Renal cortex interstitium (tissue), 11 donors: Measurements from ENCODE around the gene PTPRN2. TPM values are rescaled to one million over a fixed set of nuclear protein-coding genes. Genes with fewer than 3 reads are reported as not detected.

Experiments used
- DNase-seq, 11 donors: peaks; one replicate each; pipeline ENCODE4 v3.0.0-alpha.2; 2013; ENCODE audit warnings: low read depth in 9 of 11, low spot score in 4 of 11; ENCODE audit errors: extremely low read depth in 1 of 11
- polyA plus RNA-seq, 3 donors: library from polyadenylated mRNA; unstranded; fragments of 120-200 nt; gene quantifications; one replicate each; pipeline ENCODE4 v1.2.1, GENCODE V29; 2013; ENCODE audit not compliant: insufficient read length in 3 of 3

PTPRN2 gene
- polyA plus RNA-seq, 3 donors, result 6.0 to 7.7 (median 7.2) TPM

DNA sequence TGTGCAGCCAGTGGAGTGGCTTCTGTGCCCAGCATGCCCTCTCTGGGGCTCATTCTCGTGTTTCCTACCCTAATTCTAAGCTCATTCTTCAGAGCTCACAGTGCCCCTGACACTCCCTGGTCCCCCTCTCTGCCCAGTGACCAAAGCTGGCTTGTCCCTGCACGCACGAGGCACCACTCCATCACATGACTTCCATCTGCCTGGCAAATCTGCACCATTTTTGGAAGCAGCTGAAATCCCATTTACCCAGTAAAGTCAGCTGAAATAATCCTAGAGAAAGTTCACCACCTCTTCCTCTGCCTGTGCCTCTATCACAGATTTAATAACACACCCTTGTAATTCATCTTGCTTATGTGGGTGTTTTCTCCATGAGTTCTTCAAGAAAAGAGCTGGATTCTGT, 616.9 kb downstream of the PTPRN2 start:
- no peak for DNase-seq

DNA sequence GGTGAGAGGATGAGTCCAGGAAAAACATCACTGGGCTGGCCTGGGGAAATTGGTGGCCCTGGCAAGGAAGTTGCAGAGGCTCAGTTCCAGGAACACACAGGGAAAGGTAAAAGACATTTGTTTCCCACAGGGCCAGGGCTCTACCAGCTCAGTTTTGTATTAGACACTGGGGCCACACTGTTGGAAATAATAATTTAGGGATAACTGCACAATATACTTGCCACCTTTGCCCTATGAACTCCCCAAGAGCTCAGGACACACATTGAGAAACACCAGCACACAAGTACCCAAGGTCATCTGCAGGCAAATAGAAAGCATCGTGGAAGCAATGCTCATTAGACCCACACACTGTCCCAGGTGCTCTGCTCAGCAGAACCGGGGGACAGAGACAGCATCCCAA, 617.6 kb downstream of the PTPRN2 start:
- no peak for DNase-seq

DNA sequence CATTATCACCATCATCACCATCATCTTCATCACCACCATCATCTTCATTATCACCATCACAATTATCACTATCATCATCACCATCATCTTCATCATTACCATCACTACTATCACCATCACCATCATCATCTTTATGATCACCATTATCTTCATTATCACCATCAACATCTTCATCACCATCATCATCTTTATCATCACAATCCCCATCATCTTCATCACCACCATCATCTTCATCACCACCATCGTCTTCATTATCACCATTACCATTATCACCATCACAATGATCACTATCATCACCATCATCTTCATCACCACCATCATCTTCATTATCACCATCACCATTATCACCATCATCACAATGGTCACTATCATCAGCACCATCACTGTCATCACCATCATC, 621.1 kb downstream of the PTPRN2 start:
- no peak for DNase-seq

DNA sequence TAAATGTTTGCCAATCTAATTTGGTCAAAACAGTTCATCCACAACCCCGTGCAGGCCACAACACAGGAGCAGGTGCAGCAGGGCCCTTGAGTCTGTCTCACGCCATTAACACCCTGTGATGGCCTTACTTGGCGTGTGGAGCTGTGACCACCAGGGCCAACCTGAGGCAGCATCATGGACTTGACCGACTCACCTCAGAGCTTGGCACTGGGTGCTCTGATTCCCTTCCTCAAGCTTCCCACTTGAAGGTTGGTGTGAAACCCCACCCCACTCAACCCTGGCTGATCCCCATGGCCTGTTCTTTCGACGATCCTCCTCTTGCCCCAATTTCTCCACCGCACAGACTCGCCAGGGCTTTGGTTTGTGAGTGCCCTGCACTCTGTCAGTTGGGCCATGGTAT, 623.1 kb downstream of the PTPRN2 start:
- DNase-seq, result no peak

DNA sequence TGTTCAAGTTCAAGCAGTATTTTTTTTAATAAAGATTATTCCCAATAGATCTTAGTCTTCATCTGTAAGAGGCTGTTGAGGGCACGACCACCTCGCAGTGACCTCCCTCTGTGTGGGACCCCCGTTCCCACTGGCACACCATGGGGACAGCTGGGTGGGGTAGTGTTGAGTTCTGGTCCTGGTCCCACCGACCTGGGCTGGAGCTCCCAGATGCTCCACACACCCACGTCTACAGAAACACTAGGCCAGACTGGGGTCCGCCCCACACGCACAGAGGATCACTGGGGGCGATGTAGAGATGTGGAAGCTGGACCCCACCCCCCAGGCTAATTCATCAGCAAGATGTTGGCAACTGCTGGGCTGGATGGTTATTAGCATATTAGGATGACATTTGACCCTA, 623.6 kb downstream of the PTPRN2 start:
- no peak for DNase-seq

DNA sequence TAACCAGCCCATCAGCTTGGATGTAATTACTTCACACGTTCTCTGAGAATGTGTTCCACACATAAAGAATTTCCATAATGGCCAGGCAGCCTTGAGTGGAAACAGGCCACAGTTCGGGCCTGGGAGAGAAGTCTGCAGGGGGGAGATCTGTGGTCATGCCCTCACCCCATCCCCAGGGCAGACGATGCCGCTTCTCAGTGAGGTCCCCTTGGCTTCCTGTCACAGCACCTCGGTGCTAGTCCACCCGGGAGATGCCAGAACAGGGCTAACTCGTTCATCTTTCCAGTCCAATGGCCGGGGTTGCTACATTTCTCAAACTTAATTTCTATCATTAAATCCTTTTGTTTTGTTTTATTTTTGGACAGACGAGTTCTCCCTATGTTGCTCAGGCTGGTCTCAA, 624.1 kb downstream of the PTPRN2 start:
- no peak for DNase-seq

GRCh38 chr7:157962458-157963306, 624.9 kb downstream of the PTPRN2 start:
- no peak for DNase-seq

GRCh38 chr7:157961731-157962457, 625.7 kb downstream of the PTPRN2 start:
- DNase-seq, result no peak

- no peak for DNase-seq
These were observed 632.1 kb downstream of the PTPRN2 start for GRCh38 chr7:157955348-157955999.

DNA sequence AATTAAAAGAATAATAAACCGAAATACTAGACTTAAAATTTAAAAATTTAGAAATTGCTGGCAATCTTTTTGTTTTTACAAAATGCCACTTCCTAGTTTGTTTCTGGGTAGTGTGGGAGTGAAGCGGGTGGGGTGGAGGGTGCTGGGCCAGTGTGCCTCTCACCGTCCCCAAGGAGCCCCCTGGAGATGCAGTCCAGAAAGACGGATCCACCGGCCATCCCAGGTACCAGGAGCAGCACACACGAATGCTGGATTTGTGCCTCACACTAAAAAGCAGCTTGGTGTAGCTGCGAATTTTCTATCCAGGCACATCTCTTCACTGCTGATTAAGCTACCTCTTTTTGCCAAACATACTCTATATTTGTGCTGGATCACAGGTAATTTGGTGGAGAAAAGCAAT, 632.7 kb downstream of the PTPRN2 start:
- no peak for DNase-seq

GRCh38 chr7:157952841-157953645, 634.6 kb downstream of the PTPRN2 start:
- DNase-seq, result no peak

GRCh38 chr7:157952050-157952667, 635.5 kb downstream of the PTPRN2 start:
- no peak for DNase-seq

DNA sequence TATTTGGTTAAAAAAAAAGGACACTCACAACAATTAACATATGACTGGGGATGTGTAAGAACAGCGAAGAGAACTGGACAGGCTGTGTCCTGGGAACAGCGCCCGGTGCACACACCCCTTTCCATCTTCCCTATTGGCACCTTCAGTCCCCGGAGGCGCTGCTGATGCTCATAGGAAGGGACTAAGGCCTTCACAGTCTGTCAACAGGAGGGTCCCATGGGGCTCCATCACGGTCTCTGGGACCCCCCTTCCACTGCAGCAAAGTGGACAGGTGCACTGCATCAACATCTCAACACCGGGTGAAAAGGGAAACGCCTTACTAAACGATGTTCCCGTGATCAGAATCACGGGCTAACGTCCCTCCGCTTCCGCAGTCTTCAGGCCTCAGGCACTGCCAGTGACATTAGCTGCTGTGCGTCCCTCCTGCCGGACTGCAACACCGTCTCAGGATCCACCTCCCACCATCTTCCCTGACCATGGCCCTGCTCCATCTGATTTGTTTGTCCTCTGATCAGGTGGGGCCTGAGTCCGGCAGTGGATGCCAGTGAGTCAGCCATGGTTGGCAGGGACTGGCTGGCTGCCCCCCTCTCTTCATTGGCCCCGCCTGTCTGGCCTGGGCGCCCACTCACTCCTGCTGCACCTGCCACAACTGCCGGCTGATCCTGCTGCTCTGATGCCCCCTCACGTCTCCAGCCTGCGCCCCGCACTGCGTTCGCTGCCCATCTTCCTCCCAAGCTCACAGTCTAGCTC, 636.1 kb downstream of the PTPRN2 start:
- no peak for DNase-seq

DNA sequence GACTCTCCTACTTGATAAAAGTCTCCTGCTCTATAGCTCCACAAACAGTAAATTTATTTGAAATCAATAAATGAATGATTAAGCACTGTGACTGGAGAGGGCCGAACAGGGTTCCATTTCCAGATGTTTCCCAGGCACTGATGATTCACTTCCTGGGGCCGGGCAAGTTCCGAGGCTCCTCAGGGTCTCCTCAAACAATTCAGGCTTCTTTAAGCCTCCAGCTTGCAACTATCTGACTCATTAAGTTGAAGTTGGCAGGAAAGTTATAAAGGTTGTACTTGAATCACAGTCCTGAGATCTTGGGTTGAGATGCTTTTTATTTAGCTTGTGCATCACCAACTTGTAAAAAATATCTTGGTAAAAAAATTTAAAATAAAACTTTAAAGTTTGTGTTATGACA, 637.9 kb downstream of the PTPRN2 start:
- no peak for DNase-seq

GRCh38 chr7:157947504-157947903, 640.1 kb downstream of the PTPRN2 start:
- no peak for DNase-seq

- no peak for DNase-seq
These were observed 641.1 kb downstream of the PTPRN2 start for GRCh38 chr7:157946398-157947060.

- no peak for DNase-seq
These were observed 642.2 kb downstream of the PTPRN2 start for GRCh38 chr7:157945401-157945800.
